Liver (tissue), 9 donors: ENCODE results near the gene LLGL2. TPM values are rescaled to one million over a fixed set of nuclear protein-coding genes. Genes with fewer than 3 reads are reported as not detected.

Source experiments
- DNase-seq: peaks from one replicate; pipeline ENCODE4 v3.0.0-alpha.2; 2017; ENCODE audit warnings: low spot score
- H3K27ac ChIP-seq, 2 donors: one replicate each; pipeline ENCODE4 v1.7.0; 2013; ENCODE audit warnings: inconsistent platforms in 2 of 2, low read length in 2 of 2, control low read depth in 1 of 2, low read depth in 1 of 2, mild to moderate bottlenecking in 1 of 2
- H3K27me3 ChIP-seq, 4 donors: one replicate each; pipeline versions ENCODE4 v1.6.1 to v1.7.0; 2013; ENCODE audit warnings: low read length in 3 of 4, inconsistent platforms in 1 of 4, mild to moderate bottlenecking in 1 of 4, moderate library complexity in 1 of 4; ENCODE audit not compliant: control insufficient read depth in 4 of 4, insufficient read depth in 4 of 4
- H3K36me3 ChIP-seq, 4 donors: one replicate each; pipeline versions ENCODE4 v1.6.1 to v1.7.0; 2013; ENCODE audit warnings: low read length in 3 of 4, mild to moderate bottlenecking in 3 of 4, low read depth in 1 of 4, moderate library complexity in 1 of 4; ENCODE audit not compliant: control insufficient read depth in 4 of 4, insufficient read depth in 3 of 4
- H3K4me1 ChIP-seq, 4 donors: one replicate each; pipeline versions ENCODE4 v1.6.1 to v1.7.0; 2013; ENCODE audit warnings: low read length in 3 of 4, mild to moderate bottlenecking in 3 of 4, moderate library complexity in 1 of 4; ENCODE audit not compliant: control insufficient read depth in 4 of 4, insufficient read depth in 4 of 4
- H3K4me3 ChIP-seq, 3 donors: one replicate each; pipeline versions ENCODE4 v1.6.1 to v1.7.0; 2013; ENCODE audit warnings: low read length in 3 of 3, control low read depth in 1 of 3, low read depth in 1 of 3, mild to moderate bottlenecking in 1 of 3
- H3K9ac ChIP-seq, 2 donors: one replicate each; pipeline ENCODE4 v1.7.0; 2013; ENCODE audit warnings: low read length in 2 of 2, mild to moderate bottlenecking in 2 of 2, moderate library complexity in 2 of 2, control low read depth in 1 of 2, low read depth in 1 of 2
- H3K9me3 ChIP-seq, 4 donors: one replicate each; pipeline versions ENCODE4 v1.6.1 to v1.7.0; 2013; ENCODE audit warnings: low read length in 3 of 4; ENCODE audit not compliant: control insufficient read depth in 4 of 4
- ATF3 ChIP-seq: IDR thresholded peaks from 2 replicates; pipeline ENCODE4 v1.6.1; 2016; ENCODE audit warnings: antibody characterized with exemption
- CTCF ChIP-seq: fragments of 150-350 bp; IDR thresholded peaks from 2 replicates; pipeline ENCODE4 v1.5.1; 2017; ENCODE audit warnings: improper control_type of control experiment, low read depth, low read length; ENCODE audit not compliant: missing input control
- EGR1 ChIP-seq, 2 donors: IDR thresholded peaks; 2 replicates each; pipeline ENCODE4 v1.6.1; 2016 to 2018; ENCODE audit warnings: antibody characterized with exemption in 2 of 2, low read depth in 2 of 2
- HNF4A ChIP-seq, 2 donors: conservative IDR thresholded peaks; 2 replicates each; pipeline ENCODE4 v1.6.1; 2016; ENCODE audit warnings: antibody characterized with exemption in 2 of 2, mild to moderate bottlenecking in 2 of 2
- HNF4G ChIP-seq: IDR thresholded peaks from 2 replicates; pipeline ENCODE4 v1.6.1; 2016; ENCODE audit warnings: antibody characterized with exemption
- JUND ChIP-seq, 2 donors: IDR thresholded peaks; 2 replicates each; pipeline ENCODE4 v1.6.1; 2016; ENCODE audit warnings: antibody characterized with exemption in 2 of 2
- MAX ChIP-seq: IDR thresholded peaks from 2 replicates; pipeline ENCODE4 v1.6.1; 2016; ENCODE audit warnings: antibody characterized with exemption
- RAD21 ChIP-seq, 2 donors: IDR thresholded peaks; 2 replicates each; pipeline ENCODE4 v1.6.1; 2016; ENCODE audit warnings: antibody characterized with exemption in 2 of 2, mild to moderate bottlenecking in 2 of 2
- REST ChIP-seq: IDR thresholded peaks from 2 replicates; pipeline ENCODE4 v1.6.1; 2016; ENCODE audit warnings: antibody characterized with exemption, mild to moderate bottlenecking
- RXRA ChIP-seq, 2 donors: IDR thresholded peaks; 2 replicates each; pipeline ENCODE4 v1.6.1; 2017 to 2018; ENCODE audit warnings: antibody characterized with exemption in 2 of 2, mild to moderate bottlenecking in 1 of 2
- SP1 ChIP-seq: IDR thresholded peaks from 2 replicates; pipeline ENCODE4 v1.6.1; 2018; ENCODE audit warnings: antibody characterized with exemption, mild to moderate bottlenecking
- TAF1 ChIP-seq: conservative IDR thresholded peaks from 2 replicates; pipeline ENCODE4 v1.6.1; 2016; ENCODE audit warnings: antibody characterized with exemption, mild to moderate bottlenecking
- YY1 ChIP-seq: IDR thresholded peaks from 2 replicates; pipeline ENCODE4 v1.6.1; 2016; ENCODE audit warnings: antibody characterized with exemption, mild to moderate bottlenecking
- ZBTB33 ChIP-seq: IDR thresholded peaks from 2 replicates; pipeline ENCODE4 v1.6.1; 2016; ENCODE audit warnings: antibody characterized with exemption
- WGBS: extraction: QIAGEN DNeasy Blood & Tissue Kit; methylation state at CpG from one replicate; pipeline ENCODE4 v1.1.7; 2013; 5-methylcytosine and 5-hydroxymethylcytosine counted together
- polyA plus RNA-seq, 2 donors: library from polyadenylated mRNA; stranded (reverse) in 1 of 2; unstranded in 1 of 2; fragments of 200-250 nt in 1 of 2; fragments of >200 nt in 1 of 2; fragmentation: Nextera tagmentation in 1 of 2; extraction: Ambion mirVana in 1 of 2; gene quantifications; one replicate each; pipeline versions ENCODE4 v1.2.1 to v1.2.3, GENCODE V29; 2013 to 2015
- total RNA-seq, 2 donors: library from RNA; depleted of rRNA; stranded (reverse); fragments of >200 nt; gene quantifications; one replicate each; pipeline ENCODE4 v1.2.3, GENCODE V29; 2014
- donor health status: healthy.
- donor health status: healthy.
- donor health status: healthy.
- donor health status: healthy.
- donor health status: healthy.

Gene LLGL2
- total and polyA plus RNA-seq, 4 donors = 23.2 to 69.6 (median 38.5) TPM

- Histone ChIP-seq H3K9me3 (no peaks in the 10 kb centered on the region), H3K9ac (no peak overlapping the region), H3K4me1 (peaks cover 0 to 8% (median 6%) of the 10 kb centered on the region in 4 donors), H3K27me3 (no peaks in the 10 kb centered on the region), H3K36me3 (peaks cover 0 to 1% (median 0%) of the 10 kb centered on the region in 4 donors), H3K4me3 (no peak overlapping the region), H3K27ac (no peak overlapping the region)
- WGBS = 85% methylated on average over 28 of the region's 28 CpGs
- TF ChIP-seq REST (no peak), EGR1 (IDR thresholded peaks at IDR 0.05; ENCODE audit: low read depth in 2 of 2) (no peak), JUND (IDR thresholded peaks at IDR 0.05) (no peak), HNF4A (conservative IDR thresholded peaks at IDR 0.05) (no peak), ATF3 (no peak), RAD21 (IDR thresholded peaks at IDR 0.05) (no peak), ZBTB33 (no peak), TAF1 (no peak), SP1 (no peak), HNF4G (no peak), YY1 (no peak), CTCF (no peak)
- DNase-seq = no peak
Measured at GRCh38 chr17:75594499-75595283, 69.2 kb downstream of the LLGL2 start.

- WGBS = 86% methylated on average over 13 of the region's 13 CpGs
- no peak for TF ChIP-seq RXRA (IDR thresholded peaks at IDR 0.05)
- no peak for TF ChIP-seq MAX
- TF ChIP-seq JUND (IDR thresholded peaks at IDR 0.05) = no peak
- no peak for TF ChIP-seq TAF1
- no peak for TF ChIP-seq ATF3
- no peak for TF ChIP-seq CTCF
- Histone ChIP-seq H3K4me1 (peaks cover 0 to 1% (median under 1%) of the 10 kb centered on the region in 4 donors), H3K9me3 (no peaks in the 10 kb centered on the region), H3K4me3 (no peak overlapping the region), H3K9ac (no peak overlapping the region), H3K27me3 (no peaks in the 10 kb centered on the region), H3K36me3 (peaks cover 0 to 1% (median 0%) of the 10 kb centered on the region in 4 donors), H3K27ac (no peak overlapping the region)
- no peak for DNase-seq
Measured at GRCh38 chr17:75595284-75595919, 69.9 kb downstream of the LLGL2 start.
